ENCODE data around the gene CEP78.

GRCh38 chr9:78189001-78189400 lies 46.9 kb upstream of the CEP78 start:
- no peak for TF ChIP-seq CTCF (IDR thresholded peaks at IDR 0.05)
- no peak for TF ChIP-seq POLR2A (IDR thresholded peaks at IDR 0.05)

All from body of pancreas (tissue), 4 donors.